Natural killer cell (primary cell): ENCODE measurements around the gene BLOC1S6. TPM values are rescaled to one million over a fixed set of nuclear protein-coding genes. Genes with fewer than 3 reads are reported as not detected.
A peak's percentile ranks its signal among the peaks of the same experiment; 100 is the strongest.

ENCODE experiments used
- ATAC-seq, 3 donors: fragments of 150-1000 bp in 2 of 3; fragments of 200-7000 bp in 1 of 3; cut with Tn5 transposase; 1 replicate in 1 of 3; 2 replicates in 2 of 3; pipeline ENCODE4 v1.10.0; 2021; ENCODE audit warnings: mild to moderate bottlenecking in 2 of 3, moderate library complexity in 2 of 3
- DNase-seq, 2 donors: peaks; one replicate each; pipeline versions ENCODE4 v3.0.0 to v3.0.0-alpha.2; 2013 to 2021; ENCODE audit warnings: mixed read lengths in 1 of 2
- H3K27ac ChIP-seq: one replicate; pipeline ENCODE4 v1.5.1; 2013; ENCODE audit warnings: mild to moderate bottlenecking, low read length
- H3K27me3 ChIP-seq: one replicate; pipeline ENCODE4 v1.6.1; 2013; ENCODE audit warnings: low read length; ENCODE audit not compliant: control insufficient read depth, insufficient read depth
- H3K36me3 ChIP-seq: one replicate; pipeline ENCODE4 v1.6.1; 2013; ENCODE audit warnings: low read length; ENCODE audit not compliant: control insufficient read depth, insufficient read depth
- H3K4me1 ChIP-seq: one replicate; pipeline ENCODE4 v1.6.1; 2013; ENCODE audit warnings: low read length; ENCODE audit not compliant: control insufficient read depth, insufficient read depth
- H3K4me3 ChIP-seq: one replicate; pipeline ENCODE4 v1.5.1; 2013; ENCODE audit warnings: low read length
- H3K9me3 ChIP-seq: one replicate; pipeline ENCODE4 v1.6.1; 2013; ENCODE audit warnings: low read length; ENCODE audit not compliant: control insufficient read depth, insufficient read depth
- H3K27ac Mint-ChIP-seq, 2 donors: one replicate each; pipeline ENCODE4 v1.8.0; 2022; ENCODE audit warnings: mild to moderate bottlenecking in 2 of 2, mixed read lengths in 2 of 2, moderate library complexity in 1 of 2
- H3K27me3 Mint-ChIP-seq, 2 donors: one replicate each; pipeline ENCODE4 v1.8.0; 2022; ENCODE audit warnings: low read depth in 2 of 2, mixed read lengths in 2 of 2
- H3K36me3 Mint-ChIP-seq: one replicate; pipeline ENCODE4 v1.8.0; 2022; ENCODE audit warnings: mixed read lengths
- H3K4me1 Mint-ChIP-seq, 2 donors: one replicate each; pipeline ENCODE4 v1.8.0; 2022; ENCODE audit warnings: mixed read lengths in 2 of 2
- H3K4me3 Mint-ChIP-seq: one replicate; pipeline ENCODE4 v1.8.0; 2022; ENCODE audit warnings: mild to moderate bottlenecking, moderate library complexity, mixed read lengths
- H3K9me3 Mint-ChIP-seq, 2 donors: one replicate each; pipeline ENCODE4 v1.8.0; 2022; ENCODE audit warnings: mixed read lengths in 2 of 2
- CTCF ChIP-seq: fragments of 200-600 bp; IDR thresholded peaks from one replicate; pipeline ENCODE4 v1.8.0; 2022; ENCODE audit warnings: antibody characterized with exemption
- WGBS: methylation state at CpG from one replicate; pipeline ENCODE4 v1.1.7; 2013; ENCODE audit warnings: missing lambda C conversion rate; ENCODE audit not compliant: insufficient coverage; 5-methylcytosine and 5-hydroxymethylcytosine counted together
- intact Hi-C: fragments of 100-400 bp; cut with micrococcal nuclease; formaldehyde crosslinking; loops from one replicate; pipeline ENCODE4 v1.14.2; 2022
- total RNA-seq, 4 donors: library from RNA; stranded (reverse); fragments of 120-200 nt in 1 of 4; gene quantifications; one replicate each; pipeline versions ENCODE4 v1.2.3 to v1.2.4, GENCODE V29; 2013 to 2022

BLOC1S6 gene
- total RNA-seq, 3 donors from 2014 or later (not counting 1 experiment from before 2014, with no cell fraction given): 63.4 to 81.3 (median 65.6) TPM

- no peak overlapping the region for H3K27ac Mint-ChIP-seq
- H3K27me3 Mint-ChIP-seq: peaks cover 2 to 5% of the 10 kb centered on the region in 2 donors
- Histone ChIP-seq H3K36me3 (no peaks in the 10 kb centered on the region), H3K4me1 (peaks cover 13% of the 10 kb centered on the region), H3K27me3 (no peaks in the 10 kb centered on the region), H3K27ac (no peak overlapping the region), H3K9me3 (peaks cover 7% of the 10 kb centered on the region), H3K4me3 (no peak overlapping the region)
- no peak overlapping the region for H3K4me3 Mint-ChIP-seq
- WGBS: 87% methylated on average over 7 of the region's 7 CpGs
- H3K36me3 Mint-ChIP-seq: peaks cover 14% of the 10 kb centered on the region
- peaks cover 4 to 10% of the 10 kb centered on the region in 2 donors for H3K9me3 Mint-ChIP-seq
- DNase-seq: no peak
- intact Hi-C loops: no loop called here
- H3K4me1 Mint-ChIP-seq: peaks cover 9 to 12% of the 10 kb centered on the region in 2 donors
- TF ChIP-seq CTCF: no peak
- no peak for ATAC-seq
Observed at GRCh38 chr15:45630917-45631691, 43.9 kb downstream of the BLOC1S6 start.

- Histone ChIP-seq H3K4me3 (no peak overlapping the region), H3K36me3 (no peaks in the 10 kb centered on the region), H3K9me3 (peaks cover 6% of the 10 kb centered on the region), H3K27ac (no peak overlapping the region), H3K4me1 (peaks cover 20% of the 10 kb centered on the region), H3K27me3 (no peaks in the 10 kb centered on the region)
- DNase-seq: no peak
- peaks cover 8% of the 10 kb centered on the region for H3K36me3 Mint-ChIP-seq
- H3K4me1 Mint-ChIP-seq: peaks cover 9 to 12% of the 10 kb centered on the region in 2 donors
- H3K27me3 Mint-ChIP-seq: peaks cover 0 to 2% of the 10 kb centered on the region in 2 donors
- H3K4me3 Mint-ChIP-seq: no peak overlapping the region
- peaks cover 2 to 7% of the 10 kb centered on the region in 2 donors for H3K9me3 Mint-ChIP-seq
- no peak for ATAC-seq
- no peak overlapping the region for H3K27ac Mint-ChIP-seq
- intact Hi-C loops: no loop called here
- no peak for TF ChIP-seq CTCF
- WGBS: 82% methylated on average over 2 of the region's 2 CpGs
Observed at GRCh38 chr15:45631776-45632175, 44.6 kb downstream of the BLOC1S6 start.

GRCh38 chr15:45634432-45635190, 47.4 kb downstream of the BLOC1S6 start, which contains the start of gene SQOR:
Gene SQOR (plus strand): TSS chr15:45635029. CDS start chr15:45658924, 23,895 bp downstream.
- DNase-seq (peak; percentile 55 to 78), ATAC-seq (peak; percentile 54 to 72 (median 66))
- Mint-ChIP-seq H3K4me1 (peaks cover 29 to 37% of the 10 kb centered on the region in 2 donors), H3K27me3 (no peaks in the 10 kb centered on the region), H3K36me3 (no peaks in the 10 kb centered on the region), H3K27ac (peak within 1 kb of the TSS; percentile 88 to 89), H3K4me3 (peak within 1 kb of the TSS; percentile 97), H3K9me3 (no peaks in the 10 kb centered on the region)
- 2% methylated on average over 53 of the region's 53 CpGs for WGBS
- intact Hi-C loops: no loop called here
- no peak for TF ChIP-seq CTCF
- Histone ChIP-seq H3K27me3 (no peaks in the 10 kb centered on the region), H3K27ac (peak within 1 kb of the TSS; percentile 87), H3K9me3 (no peaks in the 10 kb centered on the region), H3K36me3 (no peaks in the 10 kb centered on the region), H3K4me3 (peak within 1 kb of the TSS; percentile 92), H3K4me1 (peaks cover 39% of the 10 kb centered on the region)
